Neuron (in vitro differentiated cells): ENCODE data around the gene FOXC1.

Source experiments
- H2AFZ ChIP-seq: one replicate; pipeline ENCODE4 v1.6.1; 2013; ENCODE audit warnings: low read depth, mild to moderate bottlenecking, inconsistent platforms, low read length, moderate library complexity
- H3K27me3 ChIP-seq: one replicate; pipeline ENCODE4 v1.6.1; 2013; ENCODE audit warnings: low read length; ENCODE audit not compliant: insufficient read depth
- H3K36me3 ChIP-seq: one replicate; pipeline ENCODE4 v1.6.1; 2013; ENCODE audit warnings: low read length; ENCODE audit not compliant: insufficient read depth
- H3K4me1 ChIP-seq: one replicate; pipeline ENCODE4 v1.6.1; 2013; ENCODE audit warnings: low read length; ENCODE audit not compliant: insufficient read depth
- H3K4me3 ChIP-seq: 2 replicates; pipeline ENCODE4 v1.5.1; 2013; ENCODE audit warnings: mild to moderate bottlenecking, low read length, moderate library complexity
- H3K9me3 ChIP-seq: one replicate; pipeline ENCODE4 v1.6.1; 2013; ENCODE audit warnings: low read length

Gene FOXC1

GRCh38 chr6:1587977-1588376, 21.7 kb upstream of the FOXC1 start:
- H3K9me3 ChIP-seq: no peaks in the 10 kb centered on the region
- no peaks in the 10 kb centered on the region for H3K36me3 ChIP-seq
- H3K4me3 ChIP-seq: no peak overlapping the region
- no peak overlapping the region for H2AFZ ChIP-seq
- H3K27me3 ChIP-seq: peaks cover 2% of the 10 kb centered on the region
- no peaks in the 10 kb centered on the region for H3K4me1 ChIP-seq

DNA sequence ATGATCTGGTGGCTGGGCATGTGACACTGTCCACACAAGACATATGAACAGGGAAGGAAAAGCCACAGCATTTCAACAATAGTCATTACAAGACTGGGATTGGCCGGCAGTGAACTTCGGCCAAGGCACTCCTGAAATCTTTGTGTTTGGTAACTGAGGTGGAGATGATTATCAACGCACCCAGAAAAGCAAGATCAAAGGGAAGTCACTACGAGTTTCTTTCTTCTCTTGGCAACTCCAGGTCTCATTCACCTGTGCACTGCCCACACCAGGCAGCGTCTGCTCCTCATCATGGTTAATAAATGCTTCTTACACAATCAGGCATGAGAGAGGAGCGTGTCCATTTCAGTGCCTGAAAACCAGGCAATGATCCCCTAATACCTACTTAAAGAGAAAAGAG, 20.5 kb upstream of the FOXC1 start:
- Histone ChIP-seq H3K4me3 (no peak overlapping the region), H3K27me3 (peaks cover 2% of the 10 kb centered on the region), H3K4me1 (no peaks in the 10 kb centered on the region), H3K36me3 (no peaks in the 10 kb centered on the region), H2AFZ (no peak overlapping the region), H3K9me3 (no peaks in the 10 kb centered on the region)

DNA sequence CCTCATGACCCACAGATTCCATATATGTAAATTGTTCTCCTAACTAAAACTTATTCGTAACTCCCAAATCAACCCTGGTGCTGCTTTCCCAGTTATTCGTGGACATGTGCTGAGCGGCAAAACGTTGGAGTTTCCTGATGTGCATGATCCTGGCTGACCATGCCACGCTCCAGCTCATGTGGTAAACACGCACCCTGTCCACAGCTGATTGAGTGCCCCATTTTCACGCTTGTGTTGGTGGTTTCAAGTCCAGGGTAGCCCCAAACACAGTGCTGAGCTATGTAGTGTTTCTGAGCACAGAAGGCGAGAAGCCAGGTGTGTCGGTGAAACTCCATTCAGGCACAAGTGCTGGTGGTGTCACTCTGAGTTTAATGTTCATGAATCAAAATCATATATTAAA, 19.1 kb upstream of the FOXC1 start:
- Histone ChIP-seq H3K36me3 (no peaks in the 10 kb centered on the region), H3K9me3 (no peaks in the 10 kb centered on the region), H2AFZ (no peak overlapping the region), H3K4me3 (no peak overlapping the region), H3K4me1 (no peaks in the 10 kb centered on the region), H3K27me3 (peaks cover 2% of the 10 kb centered on the region)

DNA sequence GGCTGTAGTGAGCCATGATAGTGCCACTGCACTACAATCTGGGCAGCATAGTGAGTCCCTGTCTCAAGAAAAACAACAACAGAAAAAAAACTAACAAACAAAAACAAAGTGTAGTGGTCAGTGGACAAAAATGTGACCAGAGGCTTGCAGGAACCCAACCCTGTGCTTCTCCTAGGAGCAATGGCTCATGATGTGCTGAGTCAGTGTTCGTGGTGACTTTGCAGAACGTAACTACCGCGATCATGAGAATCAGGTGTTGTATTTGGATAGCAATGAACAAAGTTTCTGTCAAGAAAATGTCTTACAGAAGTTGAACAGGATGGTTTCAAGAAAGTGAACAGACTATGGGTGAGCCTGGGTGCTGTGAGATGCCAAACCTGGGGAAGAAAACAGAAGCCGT, 18.5 kb upstream of the FOXC1 start:
- peaks cover 2% of the 10 kb centered on the region for H3K27me3 ChIP-seq
- H3K4me1 ChIP-seq: peaks cover 4% of the 10 kb centered on the region
- no peaks in the 10 kb centered on the region for H3K9me3 ChIP-seq
- no peak overlapping the region for H2AFZ ChIP-seq
- no peak overlapping the region for H3K4me3 ChIP-seq
- no peaks in the 10 kb centered on the region for H3K36me3 ChIP-seq

- peaks cover 2% of the 10 kb centered on the region for H3K27me3 ChIP-seq
- H3K4me1 ChIP-seq: peaks cover 7% of the 10 kb centered on the region
- no peak overlapping the region for H2AFZ ChIP-seq
- H3K4me3 ChIP-seq: no peak overlapping the region
- H3K36me3 ChIP-seq: no peaks in the 10 kb centered on the region
- no peaks in the 10 kb centered on the region for H3K9me3 ChIP-seq
Measured at GRCh38 chr6:1591926-1592325, 17.8 kb upstream of the FOXC1 start.

DNA sequence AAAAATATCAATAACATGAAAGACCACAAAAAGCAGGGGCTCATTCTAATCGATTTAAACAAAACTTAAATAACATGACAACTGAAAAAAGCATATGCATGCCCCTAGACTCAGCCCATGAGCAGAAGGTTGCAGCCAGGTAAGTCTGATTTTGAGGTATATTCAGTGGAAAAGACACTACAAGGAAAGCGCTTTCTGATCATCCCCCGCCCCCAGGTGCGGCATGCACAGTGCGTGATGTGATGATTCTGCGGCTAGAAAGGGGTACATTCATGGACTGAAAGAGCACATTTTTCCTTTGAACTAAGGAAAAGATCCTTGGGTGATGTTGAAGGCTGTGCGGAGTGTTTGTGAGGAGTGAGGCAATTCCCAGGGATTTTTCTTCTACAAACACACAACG, 16.9 kb upstream of the FOXC1 start:
- Histone ChIP-seq H3K4me3 (no peak overlapping the region), H3K27me3 (peaks cover 2% of the 10 kb centered on the region), H3K36me3 (no peaks in the 10 kb centered on the region), H3K4me1 (peaks cover 9% of the 10 kb centered on the region), H3K9me3 (no peaks in the 10 kb centered on the region), H2AFZ (no peak overlapping the region)

- H3K36me3 ChIP-seq: no peaks in the 10 kb centered on the region
- H3K4me3 ChIP-seq: no peak overlapping the region
- peaks cover 9% of the 10 kb centered on the region for H3K4me1 ChIP-seq
- H2AFZ ChIP-seq: no peak overlapping the region
- H3K9me3 ChIP-seq: no peaks in the 10 kb centered on the region
- H3K27me3 ChIP-seq: peaks cover 4% of the 10 kb centered on the region
Measured at GRCh38 chr6:1593286-1593957, 16.3 kb upstream of the FOXC1 start.

DNA sequence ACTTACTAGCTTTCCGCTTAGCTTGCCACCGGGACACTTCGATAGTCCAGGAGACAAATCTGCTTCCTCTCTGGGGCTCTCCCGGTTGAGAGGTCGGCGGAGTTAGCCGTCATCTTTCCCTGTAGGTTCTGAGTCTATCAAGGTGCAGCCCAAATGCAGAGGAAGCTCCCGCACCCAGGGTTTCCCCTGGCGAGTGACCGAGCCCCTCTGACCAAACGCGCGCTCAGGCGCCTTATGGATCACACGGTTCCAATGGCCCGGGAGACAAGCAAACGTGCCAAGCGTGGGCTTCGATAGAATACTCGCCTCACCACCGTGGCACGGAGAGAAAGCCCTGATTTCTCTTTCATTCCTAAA, 15.8 kb upstream of the FOXC1 start:
- peaks cover 6% of the 10 kb centered on the region for H3K27me3 ChIP-seq
- H3K4me1 ChIP-seq: peaks cover 9% of the 10 kb centered on the region
- H2AFZ ChIP-seq: no peak overlapping the region
- no peaks in the 10 kb centered on the region for H3K36me3 ChIP-seq
- no peak overlapping the region for H3K4me3 ChIP-seq
- no peaks in the 10 kb centered on the region for H3K9me3 ChIP-seq

- H3K4me3 ChIP-seq: no peak overlapping the region
- no peaks in the 10 kb centered on the region for H3K36me3 ChIP-seq
- no peak overlapping the region for H2AFZ ChIP-seq
- no peaks in the 10 kb centered on the region for H3K9me3 ChIP-seq
- H3K4me1 ChIP-seq: peaks cover 9% of the 10 kb centered on the region
- H3K27me3 ChIP-seq: peaks cover 6% of the 10 kb centered on the region
Measured at GRCh38 chr6:1594445-1595200, 15.1 kb upstream of the FOXC1 start.

DNA sequence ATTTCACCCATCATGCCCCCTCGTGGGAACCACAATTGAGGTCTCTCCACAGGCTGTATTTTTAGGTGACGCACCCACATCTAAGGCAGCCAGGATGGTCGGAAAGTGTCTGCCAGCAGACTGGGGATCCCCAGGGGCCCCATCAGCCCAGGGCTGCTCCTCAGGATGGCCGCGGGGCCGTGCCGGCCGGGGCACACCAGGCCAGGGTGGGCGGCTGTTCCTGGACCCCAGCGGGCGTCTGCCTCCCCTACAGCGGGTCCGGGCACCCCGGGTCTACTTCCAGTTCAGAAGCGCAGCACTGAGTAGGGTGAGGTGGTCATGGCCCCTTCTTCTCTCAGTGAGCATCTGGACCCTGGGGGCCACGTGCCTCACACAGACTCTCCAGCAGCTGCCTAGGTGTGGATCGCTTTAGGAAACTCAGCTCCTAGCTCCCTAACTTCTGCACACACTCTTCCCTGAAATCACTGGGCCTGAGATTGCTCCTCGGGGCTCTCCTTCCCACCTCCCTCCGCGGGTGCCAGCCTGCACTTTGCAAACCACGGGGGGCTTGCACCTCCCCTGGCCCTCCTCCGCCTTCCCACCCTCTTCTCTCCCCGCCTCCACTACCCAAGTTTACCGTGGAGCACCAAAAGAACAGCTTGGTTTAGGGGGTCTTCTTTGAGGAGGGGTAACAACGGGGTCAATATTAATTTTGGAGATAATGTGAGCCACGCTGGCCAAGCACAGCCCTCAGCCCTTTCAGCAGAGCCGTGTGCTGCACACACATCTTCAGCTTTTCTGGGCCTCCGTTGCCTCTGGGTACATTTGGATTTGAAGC, 14.2 kb upstream of the FOXC1 start:
- Histone ChIP-seq H3K4me3 (no peak overlapping the region), H3K4me1 (peaks cover 9% of the 10 kb centered on the region), H3K36me3 (no peaks in the 10 kb centered on the region), H3K27me3 (peaks cover 6% of the 10 kb centered on the region), H3K9me3 (no peaks in the 10 kb centered on the region), H2AFZ (peak overlapping the region; percentile 60)

GRCh38 chr6:1596088-1596852, 13.4 kb upstream of the FOXC1 start:
- Histone ChIP-seq H3K36me3 (no peaks in the 10 kb centered on the region), H3K4me3 (peak overlapping the region; percentile 34), H3K4me1 (peaks cover 9% of the 10 kb centered on the region), H2AFZ (peak overlapping the region; percentile 60), H3K9me3 (no peaks in the 10 kb centered on the region), H3K27me3 (peaks cover 8% of the 10 kb centered on the region)

- Histone ChIP-seq H2AFZ (no peak overlapping the region), H3K9me3 (no peaks in the 10 kb centered on the region), H3K27me3 (peaks cover 12% of the 10 kb centered on the region), H3K4me1 (peaks cover 9% of the 10 kb centered on the region), H3K36me3 (no peaks in the 10 kb centered on the region), H3K4me3 (no peak overlapping the region)
Measured at GRCh38 chr6:1597121-1597744, 12.5 kb upstream of the FOXC1 start.
